ENCODE results near the gene THOC3.

DNA sequence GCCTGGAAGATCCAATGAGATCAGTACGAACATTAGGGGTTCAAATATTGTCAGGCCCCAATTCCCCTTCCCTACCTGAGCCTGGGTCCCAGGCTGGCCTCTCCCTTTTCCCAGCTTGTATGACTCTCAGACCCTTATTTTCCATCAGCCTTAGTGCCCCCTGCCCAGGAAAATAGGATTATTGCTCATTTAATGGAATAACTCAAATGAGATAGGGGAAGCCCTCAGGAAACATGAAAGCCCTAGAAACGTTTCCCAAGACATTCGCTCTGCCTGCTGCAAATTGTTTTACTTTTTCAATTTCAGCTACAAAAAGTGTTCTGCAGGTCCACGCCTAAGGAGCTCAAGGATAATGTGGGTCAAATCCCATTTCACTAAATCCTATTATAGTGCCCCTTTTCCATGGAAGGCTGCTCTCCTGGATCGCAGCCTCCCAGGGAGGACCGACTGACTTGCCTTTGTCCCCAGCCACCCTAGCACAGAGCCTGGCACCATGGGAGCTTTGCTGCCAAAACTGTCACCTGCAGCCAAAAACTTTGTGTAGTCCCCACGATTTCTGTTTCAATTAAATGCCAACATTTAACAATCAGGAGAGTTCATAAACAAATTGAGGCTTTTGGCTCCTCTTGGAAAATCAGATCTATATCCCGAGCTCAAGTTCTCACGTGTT is 46.9 kb downstream of the THOC3 start:
- TF ChIP-seq, protein P1, sequence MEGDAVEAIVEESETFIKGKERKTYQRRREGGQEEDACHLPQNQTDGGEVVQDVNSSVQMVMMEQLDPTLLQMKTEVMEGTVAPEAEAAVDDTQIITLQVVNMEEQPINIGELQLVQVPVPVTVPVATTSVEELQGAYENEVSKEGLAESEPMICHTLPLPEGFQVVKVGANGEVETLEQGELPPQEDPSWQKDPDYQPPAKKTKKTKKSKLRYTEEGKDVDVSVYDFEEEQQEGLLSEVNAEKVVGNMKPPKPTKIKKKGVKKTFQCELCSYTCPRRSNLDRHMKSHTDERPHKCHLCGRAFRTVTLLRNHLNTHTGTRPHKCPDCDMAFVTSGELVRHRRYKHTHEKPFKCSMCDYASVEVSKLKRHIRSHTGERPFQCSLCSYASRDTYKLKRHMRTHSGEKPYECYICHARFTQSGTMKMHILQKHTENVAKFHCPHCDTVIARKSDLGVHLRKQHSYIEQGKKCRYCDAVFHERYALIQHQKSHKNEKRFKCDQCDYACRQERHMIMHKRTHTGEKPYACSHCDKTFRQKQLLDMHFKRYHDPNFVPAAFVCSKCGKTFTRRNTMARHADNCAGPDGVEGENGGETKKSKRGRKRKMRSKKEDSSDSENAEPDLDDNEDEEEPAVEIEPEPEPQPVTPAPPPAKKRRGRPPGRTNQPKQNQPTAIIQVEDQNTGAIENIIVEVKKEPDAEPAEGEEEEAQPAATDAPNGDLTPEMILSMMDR (conservative IDR thresholded peaks at IDR 0.05; ENCODE audit: low read depth, low read length): no peak
- no peak for TF ChIP-seq EZH2 (IDR thresholded peaks at IDR 0.05; ENCODE audit: borderline replicate concordance, low read depth, low read length, poor library complexity, severe bottlenecking)

All from A673 (cell line).